Panc1 (cell line): ENCODE measurements around the gene WNK1. TPM values are rescaled to one million over a fixed set of nuclear protein-coding genes. Genes with fewer than 3 reads are reported as not detected.

Experiments used
- ATAC-seq: fragments of 200-7000 bp; cut with Tn5 transposase; 2 replicates; pipeline ENCODE4 v1.9.1; 2020; ENCODE audit warnings: mild to moderate bottlenecking, moderate library complexity
- BruUV-seq: library from RNA; stranded (reverse); fragments of 400-500 nt; replicated peaks from 2 replicates; lab custom pipeline; 2021; lab: Mats Ljungman, UMichigan
- CTCF ChIA-PET: fragments of 300-600 bp; sonication (Branson Sonifier 250); formaldehyde crosslinking; loops from one replicate; lab custom pipeline; 2022; ENCODE audit warnings: antibody characterized with exemption; lab: Charles Lee
- POLR2A ChIA-PET: fragments of 300-600 bp; sonication (Branson Sonifier 250); formaldehyde crosslinking; loops from one replicate; lab custom pipeline; 2022; ENCODE audit warnings: antibody characterized with exemption; lab: Charles Lee
- DNase-seq: peaks from one replicate; pipeline ENCODE4 v3.0.0-alpha.2; 2010; ENCODE audit warnings: low read depth, low spot score
- H3K27ac ChIP-seq: 2 replicates; pipeline ENCODE4 v1.5.1; 2011; ENCODE audit warnings: mild to moderate bottlenecking, low read length, inconsistent platforms
- H3K27me3 ChIP-seq: fragments of 200-500 bp; sonication (Bioruptor generic); 2 replicates; pipeline ENCODE4 v1.6.0; 2014; ENCODE audit warnings: low read length, inconsistent platforms; ENCODE audit not compliant: control insufficient read depth, insufficient read depth
- H3K36me3 ChIP-seq: fragments of 200-500 bp; sonication (Bioruptor generic); 2 replicates; pipeline ENCODE4 v1.5.1; 2014; ENCODE audit warnings: inconsistent platforms, mild to moderate bottlenecking, low read length, moderate library complexity; ENCODE audit not compliant: control insufficient read depth, insufficient read depth
- H3K4me1 ChIP-seq: 2 replicates; pipeline ENCODE4 v1.5.1; 2011; ENCODE audit warnings: inconsistent platforms, mild to moderate bottlenecking, low read length, moderate library complexity; ENCODE audit not compliant: control insufficient read depth, insufficient read depth
- H3K4me3 ChIP-seq, 2 experiments: 2 replicates each; pipeline ENCODE4 v1.5.1; 2011 to 2012; ENCODE audit warnings: low read depth in 2 of 2, low read length in 2 of 2, mild to moderate bottlenecking in 2 of 2, inconsistent platforms in 1 of 2, moderate library complexity in 1 of 2
- H3K9me3 ChIP-seq: fragments of 200-500 bp; sonication (Bioruptor generic); 2 replicates; pipeline ENCODE4 v1.5.1; 2014; ENCODE audit warnings: low read depth, mild to moderate bottlenecking, inconsistent platforms, low read length, moderate library complexity; ENCODE audit not compliant: control insufficient read depth, insufficient read depth
- POLR2AphosphoS5 ChIP-seq: IDR thresholded peaks from 2 replicates; pipeline ENCODE4 v1.6.1; 2012; ENCODE audit warnings: mild to moderate bottlenecking, low read depth, low read length, moderate library complexity
- SIN3A ChIP-seq: IDR thresholded peaks from 2 replicates; pipeline ENCODE4 v1.6.1; 2012; ENCODE audit warnings: low read depth, mild to moderate bottlenecking, low read length, moderate library complexity, borderline replicate concordance; ENCODE audit not compliant: insufficient read depth
- TCF7L2 ChIP-seq: IDR thresholded peaks from 2 replicates; pipeline ENCODE4 v1.6.1; 2011; ENCODE audit warnings: mild to moderate bottlenecking, low read depth, low read length, inconsistent platforms
- in situ Hi-C: cut with HindIII; loops from 2 replicates; pipeline ENCODE4 v1.10.0; 2016; ENCODE audit warnings: low sequenced_read_pairs, low pct_unique_long_range_greater_than_20kb
- intact Hi-C: fragments of 100-400 bp; cut with micrococcal nuclease; formaldehyde crosslinking; loops from one replicate; pipeline ENCODE4 v1.10.0; 2022; ENCODE audit not compliant: unreplicated experiment
- total RNA-seq: library from RNA; stranded (reverse); gene quantifications from one replicate; pipeline ENCODE4 v1.2.1, GENCODE V29; 2021; ENCODE audit not compliant: unreplicated experiment
- TF ChIP-seq, protein P1 (sequence below), 2 experiments: IDR thresholded peaks; 2 replicates each; pipeline ENCODE4 v1.6.1; 2011 to 2012; ENCODE audit warnings: low read depth in 2 of 2, control low read depth in 1 of 2, low read length in 1 of 2, mild to moderate bottlenecking in 1 of 2, moderate library complexity in 1 of 2; ENCODE audit not compliant: insufficient read depth in 1 of 2
- TF ChIP-seq, protein P2 (sequence below): fragments of 450-650 bp; IDR thresholded peaks from 2 replicates; pipeline ENCODE4 v1.5.1; 2017; ENCODE audit warnings: mild to moderate bottlenecking

The WNK1 gene
- total RNA-seq, 1 experiment from 2014 or later = 181 TPM

DNA sequence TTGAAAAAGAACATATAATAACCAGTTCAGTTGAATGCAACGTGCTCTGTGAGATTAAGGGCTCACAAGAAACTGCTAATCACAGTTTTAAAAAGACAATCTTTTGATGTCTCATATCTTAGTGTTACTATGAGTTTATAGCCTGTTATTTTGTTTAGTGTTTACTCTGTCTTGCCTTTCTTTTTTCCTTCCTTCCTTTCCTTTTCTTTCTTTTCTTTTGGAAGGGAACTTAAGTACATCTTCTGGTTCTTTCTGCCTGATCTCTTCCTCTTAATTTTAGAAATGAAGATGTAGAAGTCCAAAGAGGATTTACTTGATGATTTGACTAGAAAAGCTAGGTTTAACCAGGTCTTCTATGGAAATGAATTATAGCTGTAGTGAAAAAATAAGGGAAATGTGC is 38.2 kb downstream of the WNK1 start:
- DNase-seq (no peak), ATAC-seq (no peak)
- TF ChIP-seq TCF7L2 (no peak), POLR2AphosphoS5 (no peak), SIN3A (no peak)
- TF ChIP-seq, protein P1, sequence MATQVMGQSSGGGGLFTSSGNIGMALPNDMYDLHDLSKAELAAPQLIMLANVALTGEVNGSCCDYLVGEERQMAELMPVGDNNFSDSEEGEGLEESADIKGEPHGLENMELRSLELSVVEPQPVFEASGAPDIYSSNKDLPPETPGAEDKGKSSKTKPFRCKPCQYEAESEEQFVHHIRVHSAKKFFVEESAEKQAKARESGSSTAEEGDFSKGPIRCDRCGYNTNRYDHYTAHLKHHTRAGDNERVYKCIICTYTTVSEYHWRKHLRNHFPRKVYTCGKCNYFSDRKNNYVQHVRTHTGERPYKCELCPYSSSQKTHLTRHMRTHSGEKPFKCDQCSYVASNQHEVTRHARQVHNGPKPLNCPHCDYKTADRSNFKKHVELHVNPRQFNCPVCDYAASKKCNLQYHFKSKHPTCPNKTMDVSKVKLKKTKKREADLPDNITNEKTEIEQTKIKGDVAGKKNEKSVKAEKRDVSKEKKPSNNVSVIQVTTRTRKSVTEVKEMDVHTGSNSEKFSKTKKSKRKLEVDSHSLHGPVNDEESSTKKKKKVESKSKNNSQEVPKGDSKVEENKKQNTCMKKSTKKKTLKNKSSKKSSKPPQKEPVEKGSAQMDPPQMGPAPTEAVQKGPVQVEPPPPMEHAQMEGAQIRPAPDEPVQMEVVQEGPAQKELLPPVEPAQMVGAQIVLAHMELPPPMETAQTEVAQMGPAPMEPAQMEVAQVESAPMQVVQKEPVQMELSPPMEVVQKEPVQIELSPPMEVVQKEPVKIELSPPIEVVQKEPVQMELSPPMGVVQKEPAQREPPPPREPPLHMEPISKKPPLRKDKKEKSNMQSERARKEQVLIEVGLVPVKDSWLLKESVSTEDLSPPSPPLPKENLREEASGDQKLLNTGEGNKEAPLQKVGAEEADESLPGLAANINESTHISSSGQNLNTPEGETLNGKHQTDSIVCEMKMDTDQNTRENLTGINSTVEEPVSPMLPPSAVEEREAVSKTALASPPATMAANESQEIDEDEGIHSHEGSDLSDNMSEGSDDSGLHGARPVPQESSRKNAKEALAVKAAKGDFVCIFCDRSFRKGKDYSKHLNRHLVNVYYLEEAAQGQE (IDR thresholded peaks at IDR 0.05; ENCODE audit: insufficient read depth in 1 of 2, low read depth in 2 of 2, low read length in 1 of 2) = no peak
- TF ChIP-seq, protein P2, sequence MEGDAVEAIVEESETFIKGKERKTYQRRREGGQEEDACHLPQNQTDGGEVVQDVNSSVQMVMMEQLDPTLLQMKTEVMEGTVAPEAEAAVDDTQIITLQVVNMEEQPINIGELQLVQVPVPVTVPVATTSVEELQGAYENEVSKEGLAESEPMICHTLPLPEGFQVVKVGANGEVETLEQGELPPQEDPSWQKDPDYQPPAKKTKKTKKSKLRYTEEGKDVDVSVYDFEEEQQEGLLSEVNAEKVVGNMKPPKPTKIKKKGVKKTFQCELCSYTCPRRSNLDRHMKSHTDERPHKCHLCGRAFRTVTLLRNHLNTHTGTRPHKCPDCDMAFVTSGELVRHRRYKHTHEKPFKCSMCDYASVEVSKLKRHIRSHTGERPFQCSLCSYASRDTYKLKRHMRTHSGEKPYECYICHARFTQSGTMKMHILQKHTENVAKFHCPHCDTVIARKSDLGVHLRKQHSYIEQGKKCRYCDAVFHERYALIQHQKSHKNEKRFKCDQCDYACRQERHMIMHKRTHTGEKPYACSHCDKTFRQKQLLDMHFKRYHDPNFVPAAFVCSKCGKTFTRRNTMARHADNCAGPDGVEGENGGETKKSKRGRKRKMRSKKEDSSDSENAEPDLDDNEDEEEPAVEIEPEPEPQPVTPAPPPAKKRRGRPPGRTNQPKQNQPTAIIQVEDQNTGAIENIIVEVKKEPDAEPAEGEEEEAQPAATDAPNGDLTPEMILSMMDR = no peak
- peaks cover 32% of the 10 kb centered on the region for H3K4me1 ChIP-seq
- no peaks in the 10 kb centered on the region for H3K9me3 ChIP-seq
- no peaks in the 10 kb centered on the region for H3K36me3 ChIP-seq
- no peak overlapping the region; the same call in 1 of the 2 replicates for H3K27ac ChIP-seq
- H3K4me3 ChIP-seq = no peak overlapping the region
- H3K27me3 ChIP-seq = no peaks in the 10 kb centered on the region
- intact Hi-C loops = no loop called here
- in situ Hi-C loops = no loop called here
- ChIA-PET POLR2A (no interaction called here), CTCF (no interaction called here)
- no TSS peak for BruUV-seq

DNA sequence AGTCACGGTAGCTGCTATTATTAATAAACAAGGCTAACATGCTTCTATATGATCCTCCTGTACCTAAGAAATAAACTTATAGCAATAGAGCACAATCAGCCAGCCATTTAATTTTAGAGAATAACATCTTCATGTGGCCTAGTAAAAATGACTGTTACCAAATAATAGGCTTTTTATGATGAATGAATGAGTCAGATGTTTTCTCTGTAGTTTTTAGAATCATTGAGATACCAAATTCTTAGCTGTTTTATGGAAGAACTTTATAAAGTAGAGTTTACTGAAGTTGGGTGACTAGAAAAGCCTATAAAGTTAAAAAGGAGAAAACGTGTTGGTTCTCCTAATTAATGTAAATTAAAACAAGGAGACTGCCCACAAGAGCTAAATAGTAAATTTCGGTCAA is 40.7 kb downstream of the WNK1 start:
- DNase-seq (no peak), ATAC-seq (no peak)
- H3K4me3 ChIP-seq = no peak overlapping the region
- TF ChIP-seq TCF7L2 = no peak
- no peak for TF ChIP-seq POLR2AphosphoS5
- TF ChIP-seq, protein P2 = no peak
- TF ChIP-seq, protein P1 (IDR thresholded peaks at IDR 0.05; ENCODE audit: insufficient read depth in 1 of 2, low read depth in 2 of 2, low read length in 1 of 2) = no peak
- TF ChIP-seq SIN3A = no peak
- H3K9me3 ChIP-seq = no peaks in the 10 kb centered on the region
- CTCF ChIA-PET = interaction anchor here (0.6 kb wide), 1 partner anchor 9 kb away, joined by 4 read pairs; no protein-coding TSS in a partner anchor
- intact Hi-C loops (no loop called here), in situ Hi-C loops (no loop called here)
- BruUV-seq = no TSS peak
- H3K27me3 ChIP-seq = no peaks in the 10 kb centered on the region
- H3K36me3 ChIP-seq = no peaks in the 10 kb centered on the region
- no peak overlapping the region for H3K27ac ChIP-seq
- H3K4me1 ChIP-seq = peaks cover 23% of the 10 kb centered on the region
- POLR2A ChIA-PET = no interaction called here
